Duodenal mucosa (tissue), 2 donors: ENCODE measurements around the gene GPR89A.
A peak's percentile ranks its signal among the peaks of the same experiment; 100 is the strongest.
"Not testable (repeated sequence)": the region's sequence is repeated elsewhere in the genome, so short reads cannot be mapped to it uniquely, and the experiment has no call there.

Source experiments
- H3K27ac ChIP-seq: one replicate; pipeline ENCODE4 v1.7.0; 2013; ENCODE audit warnings: low read depth, low read length
- H3K27me3 ChIP-seq, 2 donors: one replicate each; pipeline ENCODE4 v1.7.0; 2013; ENCODE audit warnings: low read length in 2 of 2, control low read depth in 1 of 2; ENCODE audit not compliant: insufficient read depth in 2 of 2, control insufficient read depth in 1 of 2
- H3K36me3 ChIP-seq, 2 donors: one replicate each; pipeline ENCODE4 v1.7.0; 2013; ENCODE audit warnings: low read length in 2 of 2, control low read depth in 1 of 2; ENCODE audit not compliant: insufficient read depth in 2 of 2, control insufficient read depth in 1 of 2
- H3K4me1 ChIP-seq, 2 donors: one replicate each; pipeline ENCODE4 v1.7.0; 2013; ENCODE audit warnings: low read length in 2 of 2, control low read depth in 1 of 2; ENCODE audit not compliant: insufficient read depth in 2 of 2, control insufficient read depth in 1 of 2
- H3K4me3 ChIP-seq, 2 donors: one replicate each; pipeline ENCODE4 v1.7.0; 2013; ENCODE audit warnings: low read length in 2 of 2, low read depth in 1 of 2
- H3K9ac ChIP-seq, 2 donors: one replicate each; pipeline ENCODE4 v1.7.0; 2013; ENCODE audit warnings: low read length in 2 of 2, low read depth in 1 of 2
- H3K9me3 ChIP-seq, 2 donors: one replicate each; pipeline ENCODE4 v1.7.0; 2013; ENCODE audit warnings: low read length in 2 of 2, control low read depth in 1 of 2; ENCODE audit not compliant: control insufficient read depth in 1 of 2

GPR89A gene

DNA sequence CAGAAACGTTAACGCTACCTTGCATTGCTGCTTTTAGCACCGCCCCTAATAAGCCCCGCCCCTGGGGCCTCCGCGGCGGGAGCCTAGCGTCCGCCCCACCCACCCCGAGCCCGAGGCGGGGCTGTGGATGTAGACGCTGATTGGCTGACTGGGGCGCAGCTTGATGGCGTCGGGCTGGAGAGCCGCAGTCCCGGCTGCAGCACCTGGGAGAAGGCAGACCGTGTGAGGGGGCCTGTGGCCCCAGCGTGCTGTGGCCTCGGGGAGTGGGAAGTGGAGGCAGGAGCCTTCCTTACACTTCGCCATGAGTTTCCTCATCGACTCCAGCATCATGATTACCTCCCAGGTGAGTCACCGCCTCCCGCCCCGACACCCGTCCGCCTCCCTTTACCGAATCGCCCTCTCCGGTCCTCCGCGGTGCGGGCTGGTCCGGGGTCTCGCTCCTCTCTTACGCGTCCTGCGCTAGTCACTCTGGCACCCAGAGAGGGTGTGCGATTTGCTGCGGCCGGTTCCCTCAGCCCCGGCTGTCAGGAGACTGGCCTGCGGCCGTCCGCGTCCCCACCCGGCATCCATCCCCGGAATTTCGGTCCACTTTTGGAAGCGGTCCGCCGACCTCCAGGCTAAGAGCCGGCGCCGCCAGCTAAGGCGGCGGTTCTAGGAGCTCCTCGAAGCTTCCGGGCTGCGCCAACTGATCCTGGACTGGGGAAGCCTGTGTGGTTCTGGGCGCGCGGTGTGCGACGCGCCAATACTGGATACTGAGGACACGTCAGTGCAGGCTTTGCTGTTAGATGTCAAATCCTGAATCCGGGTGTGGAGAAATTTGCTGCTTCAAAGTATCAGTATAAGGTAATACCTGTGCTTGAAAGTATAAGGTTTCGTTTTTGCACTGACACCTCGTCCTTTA is at the start of gene GPR89A:
GPR89A (plus strand) TSS at position 156 of the 901 bp plus-strand sequence; CDS start at position 302, 146 bp downstream.
- H3K4me1 ChIP-seq, H3K9me3 ChIP-seq, H3K36me3 ChIP-seq, H3K27me3 ChIP-seq: not testable (repeated sequence)
- Histone ChIP-seq H3K9ac (peak within 1 kb of the TSS; percentile 51 to 74), H3K27ac (peak within 1 kb of the TSS; percentile 50), H3K4me3 (peak within 1 kb of the TSS; percentile 61 to 87)

DNA sequence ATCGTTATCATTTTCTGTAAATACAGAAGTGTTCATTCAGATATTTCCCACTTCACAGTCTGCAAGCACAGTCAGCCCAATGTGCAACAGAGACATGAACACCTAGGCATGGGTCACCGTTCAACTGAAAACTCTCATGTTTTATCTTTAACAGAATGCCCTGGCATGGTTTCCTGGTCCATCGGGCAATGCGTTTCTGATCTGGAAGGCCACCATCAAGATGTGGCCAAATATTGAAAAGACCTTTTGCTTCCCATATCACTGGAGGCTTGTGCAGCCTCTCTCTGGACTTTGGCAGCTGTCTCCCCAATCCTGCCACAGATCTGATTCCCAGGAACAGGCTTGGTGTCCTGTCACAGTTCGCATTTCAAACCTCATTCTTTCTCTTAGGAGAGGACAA is 21.0 kb upstream of the GPR89A start:
- H3K27me3 ChIP-seq, H3K9me3 ChIP-seq, H3K9ac ChIP-seq, H3K27ac ChIP-seq, H3K36me3 ChIP-seq, H3K4me1 ChIP-seq, H3K4me3 ChIP-seq: not testable (repeated sequence)

DNA sequence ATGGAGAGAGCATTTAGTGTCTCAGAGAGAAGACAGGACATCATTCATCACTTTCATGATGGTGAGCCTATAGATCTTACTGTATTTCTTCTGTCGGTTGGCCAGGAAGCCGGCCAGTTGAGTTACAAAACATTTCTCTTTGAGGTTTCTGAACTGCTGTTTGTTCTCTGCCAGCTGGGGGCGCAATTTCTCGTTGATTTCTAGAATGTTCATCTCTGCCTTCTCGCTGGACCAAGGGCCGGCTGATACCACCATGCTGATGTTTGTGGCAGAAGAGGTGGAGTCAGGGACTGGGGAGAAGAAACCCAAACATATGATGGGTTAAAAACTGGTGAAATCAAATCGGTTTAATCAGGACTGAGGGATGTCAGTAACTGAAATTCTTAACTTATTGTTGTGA is 17.0 kb upstream of the GPR89A start:
- not testable (repeated sequence) for H3K27me3 ChIP-seq, H3K9me3 ChIP-seq, H3K4me1 ChIP-seq, H3K36me3 ChIP-seq, H3K4me3 ChIP-seq, H3K27ac ChIP-seq, H3K9ac ChIP-seq

DNA sequence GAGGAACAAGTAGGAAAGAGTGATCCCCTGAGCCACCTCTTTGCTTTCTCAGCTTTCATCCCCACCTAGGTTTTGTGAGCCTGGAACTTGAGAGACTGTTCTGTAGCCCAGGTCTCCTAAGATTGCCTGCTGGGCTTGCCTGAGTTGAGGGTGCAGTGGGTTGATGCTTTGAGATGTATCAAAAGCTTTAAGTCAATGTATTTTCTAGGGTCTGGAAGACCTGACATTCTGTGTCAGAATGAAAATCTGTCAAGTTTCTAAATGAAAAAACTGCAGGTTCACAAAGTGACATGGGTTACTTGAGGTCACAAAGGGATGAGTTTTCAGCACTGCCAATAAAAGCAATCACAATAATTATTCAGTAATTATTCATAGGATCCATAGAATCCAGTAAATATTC is 15.4 kb upstream of the GPR89A start:
- not testable (repeated sequence) for H3K9me3 ChIP-seq, H3K9ac ChIP-seq, H3K4me3 ChIP-seq, H3K27me3 ChIP-seq, H3K4me1 ChIP-seq, H3K27ac ChIP-seq, H3K36me3 ChIP-seq

DNA sequence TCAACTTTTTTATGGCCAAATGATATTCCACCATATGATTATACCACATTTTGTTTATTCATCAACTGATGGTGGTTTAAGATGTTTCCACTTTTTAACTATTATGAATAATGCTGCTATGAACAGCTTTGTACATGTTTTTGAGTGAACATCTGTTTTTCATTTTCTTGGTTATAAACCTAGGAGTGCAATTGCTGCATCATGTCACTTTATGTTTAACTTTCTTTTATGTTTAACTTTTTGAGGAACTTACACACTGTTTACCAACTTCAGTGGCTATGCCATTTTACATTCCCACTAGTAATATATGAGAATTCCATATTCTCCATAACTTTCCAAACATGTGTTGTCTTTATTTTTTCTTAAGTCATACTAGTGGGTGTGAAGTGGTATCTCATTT is 12.4 kb upstream of the GPR89A start:
- not testable (repeated sequence) for H3K36me3 ChIP-seq, H3K4me1 ChIP-seq, H3K27ac ChIP-seq, H3K9me3 ChIP-seq, H3K4me3 ChIP-seq, H3K27me3 ChIP-seq, H3K9ac ChIP-seq

DNA sequence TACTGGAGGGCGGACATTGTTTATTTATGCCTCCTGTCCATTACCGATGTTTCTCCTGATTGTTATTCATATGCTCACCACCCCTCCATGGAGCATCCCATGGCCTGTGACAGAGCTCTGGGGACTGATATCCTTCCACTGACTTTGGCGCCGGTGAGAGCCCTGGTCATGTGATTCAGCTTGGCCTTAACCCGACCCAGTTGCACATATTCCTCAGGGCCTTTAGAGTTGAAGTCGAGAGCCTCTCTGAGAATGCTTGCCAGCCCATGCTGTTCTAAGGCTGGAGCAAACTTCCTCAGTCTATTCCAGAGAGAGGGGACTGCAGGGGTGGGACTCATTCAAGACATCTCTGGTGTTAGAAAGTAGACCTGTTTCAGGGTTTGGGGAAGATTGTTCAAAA is 11.6 kb upstream of the GPR89A start:
- H3K9ac ChIP-seq, H3K36me3 ChIP-seq, H3K9me3 ChIP-seq, H3K4me1 ChIP-seq, H3K4me3 ChIP-seq, H3K27me3 ChIP-seq, H3K27ac ChIP-seq: not testable (repeated sequence)

DNA sequence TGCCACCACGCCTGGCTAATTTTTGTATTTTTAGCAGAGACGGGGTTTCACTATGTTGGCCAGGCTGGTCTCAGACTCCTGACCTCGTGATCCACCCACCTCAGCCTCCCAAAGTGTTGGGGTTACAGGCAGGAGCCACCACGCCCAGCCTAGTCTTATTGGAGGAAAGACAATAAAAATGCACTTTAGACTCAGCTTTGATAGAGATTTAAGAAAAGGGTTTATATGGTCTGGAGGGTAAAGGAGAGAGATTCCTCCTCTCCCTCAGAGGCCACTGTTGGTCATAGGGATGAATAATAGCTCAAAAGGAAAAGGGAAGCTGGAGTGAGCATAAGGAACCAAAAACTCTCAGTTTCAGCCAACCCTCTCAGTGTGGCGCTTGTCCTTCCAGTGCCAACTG is 8.4 kb upstream of the GPR89A start:
- not testable (repeated sequence) for H3K36me3 ChIP-seq, H3K9ac ChIP-seq, H3K27me3 ChIP-seq, H3K27ac ChIP-seq, H3K4me1 ChIP-seq, H3K9me3 ChIP-seq, H3K4me3 ChIP-seq

DNA sequence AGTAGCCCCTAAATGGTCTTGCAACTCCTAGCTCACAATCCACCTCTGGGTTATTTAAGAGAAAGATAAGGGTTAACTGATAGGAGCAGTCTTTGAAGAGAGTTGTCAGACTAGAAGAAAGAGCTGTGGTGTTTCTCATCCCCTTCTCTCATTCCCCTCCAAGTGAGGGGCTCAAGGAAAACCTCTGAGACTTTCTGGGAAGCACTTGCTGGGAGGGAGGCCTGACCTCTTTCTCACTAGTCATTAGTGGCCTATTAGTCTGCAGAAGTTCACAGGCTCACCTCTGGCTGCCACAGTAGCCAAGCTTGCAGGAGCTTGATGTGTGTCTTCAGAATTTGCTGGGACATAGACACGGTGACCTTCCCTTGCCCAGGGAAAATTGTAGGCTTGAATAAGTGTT is 6.2 kb upstream of the GPR89A start:
- H3K4me3 ChIP-seq, result no peak overlapping the region
- no peaks in the 10 kb centered on the region for H3K9me3 ChIP-seq
- no peaks in the 10 kb centered on the region for H3K27me3 ChIP-seq
- H3K9ac ChIP-seq, result no peak overlapping the region
- H3K27ac ChIP-seq, result no peak overlapping the region
- peaks cover 0 to 4% of the 10 kb centered on the region in 2 donors for H3K4me1 ChIP-seq
- H3K36me3 ChIP-seq, result no peaks in the 10 kb centered on the region

DNA sequence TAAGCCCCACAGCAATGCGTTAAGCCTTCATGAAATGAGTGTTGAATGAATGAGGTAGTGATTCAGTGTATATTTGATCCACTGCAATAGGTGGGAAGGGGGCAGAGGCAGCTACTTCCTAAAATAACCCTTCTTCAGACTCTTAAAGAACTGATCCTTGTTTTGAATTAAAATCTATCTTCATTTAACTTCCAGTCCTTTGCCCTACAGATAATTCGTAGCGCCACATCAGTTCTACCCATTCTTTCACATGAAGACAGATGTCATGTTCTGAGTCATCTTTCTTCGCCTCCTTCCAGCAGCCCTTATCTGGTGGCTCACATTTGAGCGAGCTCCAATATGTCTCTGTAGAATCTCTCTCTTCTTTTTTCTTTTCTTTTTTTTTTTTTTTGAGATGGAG is 948 bp upstream of the GPR89A start:
- H3K9me3 ChIP-seq, H3K27ac ChIP-seq, H3K36me3 ChIP-seq, H3K27me3 ChIP-seq, H3K4me1 ChIP-seq, H3K9ac ChIP-seq, H3K4me3 ChIP-seq: not testable (repeated sequence)

DNA sequence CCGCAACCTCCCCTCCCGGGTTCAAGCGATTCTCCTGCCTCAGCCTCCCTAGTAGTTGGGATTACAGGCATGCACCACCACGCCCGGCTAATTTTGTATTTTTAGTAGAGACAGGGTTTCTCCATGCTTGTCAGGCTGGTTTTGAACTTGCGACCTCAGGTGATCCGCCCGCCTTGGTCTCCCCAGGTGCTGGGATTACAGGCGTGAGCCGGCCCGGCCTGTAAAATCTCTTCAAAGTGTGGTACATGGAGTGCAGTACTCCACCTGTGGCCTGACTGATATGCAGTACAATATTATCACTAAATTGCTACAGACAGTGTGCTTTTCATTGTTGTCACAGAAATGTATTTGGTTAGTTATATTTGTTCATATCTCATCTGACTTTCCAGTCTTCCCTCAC is 499 bp upstream of the GPR89A start:
- not testable (repeated sequence) for H3K4me3 ChIP-seq

DNA sequence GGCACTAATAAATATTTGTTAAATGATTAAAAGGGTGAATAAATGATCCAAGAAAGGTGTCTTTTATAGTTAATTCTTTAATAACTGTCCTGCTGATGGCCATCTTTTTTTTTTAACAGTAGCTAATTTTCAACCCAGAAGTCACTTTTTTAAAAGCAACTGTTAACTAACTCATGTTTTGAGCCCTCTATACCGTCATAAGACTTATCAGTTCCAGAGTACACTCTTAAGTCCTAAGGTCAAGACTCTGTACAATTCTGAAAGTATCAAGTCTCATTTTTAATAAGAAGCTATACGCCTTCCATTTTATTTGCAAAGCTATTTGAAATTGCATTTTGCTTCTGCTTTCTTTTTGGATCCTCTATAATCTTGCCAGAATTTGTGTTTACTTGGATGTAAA is 3.0 kb downstream of the GPR89A start:
- not testable (repeated sequence) for H3K4me1 ChIP-seq, H3K36me3 ChIP-seq, H3K4me3 ChIP-seq, H3K27ac ChIP-seq, H3K9ac ChIP-seq, H3K9me3 ChIP-seq, H3K27me3 ChIP-seq

More for the DNA sequence above, 499 bp upstream of the GPR89A start:
- not testable (repeated sequence) for H3K36me3 ChIP-seq, H3K4me1 ChIP-seq, H3K27ac ChIP-seq, H3K9ac ChIP-seq, H3K27me3 ChIP-seq, H3K9me3 ChIP-seq
